Small intestine (tissue), 7 donors: Measurements from ENCODE around the gene SCYL2. TPM values are rescaled to one million over a fixed set of nuclear protein-coding genes. Genes with fewer than 3 reads are reported as not detected.
"Not testable (repeated sequence)": the region's sequence is repeated elsewhere in the genome, so short reads cannot be mapped to it uniquely, and the experiment has no call there.

Experiments
- DNase-seq, 2 donors: peaks; one replicate each; pipeline versions ENCODE4 v3.0.0 to v3.0.0-alpha.2; 2013
- FAIRE-seq: peaks from 2 replicates; lab custom pipeline; 2012; peaks lifted over from hg19 to GRCh38; lab: Jason Lieb, UNC
- H3K27ac ChIP-seq, 3 donors: one replicate each; pipeline ENCODE4 v1.5.1; 2013; ENCODE audit warnings: low read length in 2 of 3, mild to moderate bottlenecking in 2 of 3, control low read depth in 1 of 3, inconsistent platforms in 1 of 3, low read depth in 1 of 3, moderate library complexity in 1 of 3
- H3K27me3 ChIP-seq, 3 donors: one replicate each; pipeline ENCODE4 v1.6.1; 2013; ENCODE audit warnings: low read length in 3 of 3, inconsistent platforms in 1 of 3; ENCODE audit not compliant: control insufficient read depth in 3 of 3, insufficient read depth in 3 of 3
- H3K36me3 ChIP-seq, 3 donors: one replicate each; pipeline ENCODE4 v1.6.1; 2013; ENCODE audit warnings: low read length in 3 of 3, inconsistent platforms in 1 of 3, low read depth in 1 of 3, mild to moderate bottlenecking in 1 of 3, moderate library complexity in 1 of 3; ENCODE audit not compliant: control insufficient read depth in 3 of 3, insufficient read depth in 2 of 3
- H3K4me1 ChIP-seq, 3 donors: one replicate each; pipeline ENCODE4 v1.6.1; 2013; ENCODE audit warnings: low read length in 2 of 3, inconsistent platforms in 1 of 3, low read depth in 1 of 3, mild to moderate bottlenecking in 1 of 3, moderate library complexity in 1 of 3; ENCODE audit not compliant: control insufficient read depth in 3 of 3, insufficient read depth in 2 of 3
- H3K4me3 ChIP-seq, 3 donors: one replicate each; pipeline ENCODE4 v1.5.1; 2013; ENCODE audit warnings: low read length in 3 of 3, control low read depth in 1 of 3, inconsistent platforms in 1 of 3, low read depth in 1 of 3, mild to moderate bottlenecking in 1 of 3, moderate library complexity in 1 of 3
- H3K9me3 ChIP-seq, 2 donors: one replicate each; pipeline ENCODE4 v1.6.1; 2013; ENCODE audit warnings: low read depth in 1 of 2, low read length in 1 of 2; ENCODE audit not compliant: control insufficient read depth in 2 of 2, insufficient read depth in 1 of 2
- WGBS, 3 donors: extraction: QIAGEN DNeasy Blood & Tissue Kit; methylation state at CpG; one replicate each; pipeline ENCODE4 v1.1.7; 2013; 5-methylcytosine and 5-hydroxymethylcytosine counted together
- polyA plus RNA-seq, 4 donors: library from polyadenylated mRNA; stranded (reverse) in 3 of 4; unstranded in 1 of 4; fragments of 200-250 nt in 3 of 4; fragments of 120-200 nt in 1 of 4; gene quantifications; one replicate each; pipeline versions ENCODE4 v1.2.1 to v1.2.3, GENCODE V29; 2013
- donor health status: healthy with polysubstance abuse.
- donor health status: control.
- donor health status: control.
- donor health status: Bipolar disorder and iron deficiency.
- donor health status: healthy.

Gene SCYL2
- polyA plus RNA-seq, 4 donors: 15.8 to 41.0 (median 21.6) TPM

GRCh38 chr12:100231873-100232272 is 35.1 kb upstream of the SCYL2 start:
- not testable (repeated sequence) for H3K27ac ChIP-seq, H3K27me3 ChIP-seq, DNase-seq, FAIRE-seq, H3K36me3 ChIP-seq, H3K4me1 ChIP-seq, H3K4me3 ChIP-seq, H3K9me3 ChIP-seq
- WGBS, 3 donors: 83 to 91% (median 88%) methylated on average over 3 of the region's 3 CpGs

GRCh38 chr12:100234166-100234565 is 32.8 kb upstream of the SCYL2 start:
- no peak for FAIRE-seq
- H3K36me3 ChIP-seq: no peaks in the 10 kb centered on the region
- WGBS, 3 donors: 45 to 51% (median 49%) methylated on average over 3 of the region's 3 CpGs
- no peak for DNase-seq
- H3K27ac ChIP-seq: peak overlapping the region in 1 of 3 donors; percentile 55
- no peaks in the 10 kb centered on the region for H3K27me3 ChIP-seq
- peaks cover 0 to 5% (median 0%) of the 10 kb centered on the region in 3 donors for H3K4me1 ChIP-seq
- H3K4me3 ChIP-seq: no peak overlapping the region
- H3K9me3 ChIP-seq: no peaks in the 10 kb centered on the region

DNA sequence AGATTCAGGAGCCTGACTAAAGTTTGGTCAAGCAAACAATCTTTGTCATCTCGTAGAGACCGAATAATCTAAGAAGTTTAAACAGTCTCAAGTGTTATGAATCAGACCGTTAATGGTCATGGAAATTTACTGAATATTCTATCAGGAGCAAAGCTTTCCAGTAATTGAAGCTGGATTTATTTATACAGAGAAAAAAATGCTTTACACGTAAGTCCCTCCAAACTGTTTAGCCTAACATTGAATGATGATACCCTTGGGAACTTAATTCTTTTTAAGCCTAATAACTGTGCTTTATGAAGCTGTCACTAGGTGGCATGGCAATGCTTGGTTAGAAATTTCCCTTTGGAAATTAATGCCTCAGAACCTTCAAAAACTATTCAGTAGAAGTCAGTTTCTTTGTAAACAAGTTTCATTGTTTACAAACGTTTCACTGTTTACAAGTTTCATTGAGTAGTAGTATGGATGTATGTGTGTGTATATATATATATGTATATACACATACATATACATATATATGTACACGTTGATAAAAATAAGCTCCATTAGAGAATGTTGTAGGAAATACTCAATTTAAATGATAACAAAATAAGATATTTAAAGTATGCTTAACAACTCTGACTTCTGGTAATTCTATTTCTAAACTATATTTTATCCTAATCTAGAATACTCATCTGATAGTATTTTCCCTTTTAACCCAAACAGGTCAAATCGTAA is 32.2 kb upstream of the SCYL2 start:
- Histone ChIP-seq H3K4me3 (no peak overlapping the region), H3K27me3 (no peaks in the 10 kb centered on the region), H3K4me1 (peaks cover 0 to 5% (median 0%) of the 10 kb centered on the region in 3 donors), H3K36me3 (no peaks in the 10 kb centered on the region), H3K9me3 (no peaks in the 10 kb centered on the region), H3K27ac (peak overlapping the region in 1 of 3 donors; percentile 55)
- peak; percentile 50 to 51 for DNase-seq
- 38 to 47% (median 40%) methylated on average over 7 of the region's 7 CpGs for WGBS, 3 donors
- FAIRE-seq: peak; percentile 39

DNA sequence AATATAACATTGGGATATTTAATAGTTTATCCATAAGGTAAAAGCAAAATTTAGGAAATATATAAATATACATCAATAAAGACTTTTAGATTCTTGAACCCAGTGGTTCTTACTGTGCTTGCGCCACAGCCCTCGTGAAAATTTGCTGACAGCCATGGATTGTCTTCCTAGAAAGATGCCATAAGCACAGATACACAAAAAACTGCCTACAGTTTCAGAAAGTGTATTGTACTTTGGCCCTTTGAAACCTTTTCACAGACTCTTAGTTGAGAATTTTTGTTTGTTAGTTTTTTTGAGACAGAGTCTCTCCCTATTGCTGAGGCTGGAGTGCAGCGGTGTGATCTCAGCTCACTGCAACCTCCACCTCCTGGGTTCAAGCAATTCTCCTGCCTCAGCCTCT is 28.2 kb upstream of the SCYL2 start:
- peak overlapping the region in 1 of 3 donors; percentile 24 for H3K27ac ChIP-seq
- FAIRE-seq: no peak

GRCh38 chr12:100239589-100239988 is 27.4 kb upstream of the SCYL2 start:
- H3K27ac ChIP-seq: no peak overlapping the region
- 95 to 100% (median 98%) methylated on average over 1 of the region's 1 CpG for WGBS, 3 donors
- DNase-seq (no peak), FAIRE-seq (no peak)
- no peak overlapping the region for H3K4me3 ChIP-seq
- H3K9me3 ChIP-seq: no peaks in the 10 kb centered on the region
- H3K36me3 ChIP-seq: peaks cover 0 to 2% (median 0%) of the 10 kb centered on the region in 3 donors
- H3K4me1 ChIP-seq: peaks cover 0 to 5% (median 0%) of the 10 kb centered on the region in 3 donors
- H3K27me3 ChIP-seq: no peaks in the 10 kb centered on the region

More for the DNA sequence above, 28.2 kb upstream of the SCYL2 start:
- Histone ChIP-seq H3K4me3 (no peak overlapping the region), H3K4me1 (peaks cover 0 to 5% (median 0%) of the 10 kb centered on the region in 3 donors), H3K27me3 (no peaks in the 10 kb centered on the region), H3K36me3 (no peaks in the 10 kb centered on the region), H3K9me3 (no peaks in the 10 kb centered on the region)
- peak in 1 of 2 donors; percentile 30 for DNase-seq
- WGBS, 3 donors: 94 to 98% (median 95%) methylated on average over 3 of the region's 3 CpGs

GRCh38 chr12:100243137-100243536 is 23.8 kb upstream of the SCYL2 start:
- no peak for FAIRE-seq
- 77 to 90% (median 80%) methylated on average over 5 of the region's 5 CpGs for WGBS, 3 donors
- peaks cover 0 to 5% (median 0%) of the 10 kb centered on the region in 3 donors for H3K4me1 ChIP-seq
- H3K9me3 ChIP-seq: no peaks in the 10 kb centered on the region
- H3K36me3 ChIP-seq: peaks cover 0 to 2% (median 0%) of the 10 kb centered on the region in 3 donors
- no peak overlapping the region for H3K4me3 ChIP-seq
- no peaks in the 10 kb centered on the region for H3K27me3 ChIP-seq
- H3K27ac ChIP-seq: no peak overlapping the region
- no peak for DNase-seq

DNA sequence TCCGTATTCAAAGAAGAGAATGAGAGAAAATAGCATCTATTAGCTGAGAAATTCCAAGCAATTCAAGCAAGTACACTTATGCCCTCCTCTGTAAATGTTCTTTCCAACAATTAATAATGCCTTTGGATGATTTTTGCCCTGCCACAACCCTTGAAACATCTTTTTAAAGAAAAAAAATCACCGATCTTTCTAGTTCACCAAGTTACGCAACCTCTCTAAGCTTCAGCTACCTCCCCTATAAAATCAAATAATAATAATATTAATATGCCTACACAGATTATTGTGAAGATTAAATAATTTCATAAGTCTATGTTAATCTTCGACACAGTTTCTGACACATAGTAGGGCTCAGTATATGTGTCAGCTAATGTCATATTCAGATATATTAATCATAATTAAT is 19.2 kb upstream of the SCYL2 start:
- Histone ChIP-seq H3K9me3 (no peaks in the 10 kb centered on the region), H3K27ac (no peak overlapping the region), H3K4me1 (peaks cover 0 to 7% (median 0%) of the 10 kb centered on the region in 3 donors), H3K27me3 (no peaks in the 10 kb centered on the region), H3K36me3 (peaks cover 0 to 2% (median 0%) of the 10 kb centered on the region in 3 donors), H3K4me3 (no peak overlapping the region)
- DNase-seq (no peak), FAIRE-seq (no peak)
- WGBS, 3 donors: 93 to 97% (median 95%) methylated on average over 4 of the region's 4 CpGs

DNA sequence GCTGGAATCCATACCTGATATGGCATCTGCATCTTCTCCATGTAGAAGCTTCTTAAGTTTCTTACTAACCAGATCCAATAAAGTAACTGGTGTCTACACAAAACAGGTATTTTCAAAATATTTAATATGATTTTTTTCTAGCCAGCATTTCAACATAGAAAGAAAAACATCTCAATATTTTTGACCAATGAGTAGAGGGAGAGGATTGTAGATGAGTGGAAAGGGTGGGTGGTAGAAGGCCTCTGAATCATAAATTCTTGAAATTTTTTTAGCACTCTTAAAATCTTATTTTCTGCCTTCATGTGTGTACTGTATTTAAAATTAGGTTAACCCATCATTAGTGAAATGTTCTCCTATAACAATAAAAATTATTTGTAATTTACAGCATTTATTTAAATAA is 18.1 kb upstream of the SCYL2 start:
- DNase-seq (no peak), FAIRE-seq (no peak)
- Histone ChIP-seq H3K36me3 (peaks cover 0 to 2% (median 0%) of the 10 kb centered on the region in 3 donors), H3K27me3 (no peaks in the 10 kb centered on the region), H3K9me3 (no peaks in the 10 kb centered on the region), H3K4me3 (no peak overlapping the region), H3K27ac (no peak overlapping the region), H3K4me1 (peaks cover 0 to 7% (median 0%) of the 10 kb centered on the region in 3 donors)
